Measurements from ENCODE around the gene ANXA2.

ANXA2 gene

DNA sequence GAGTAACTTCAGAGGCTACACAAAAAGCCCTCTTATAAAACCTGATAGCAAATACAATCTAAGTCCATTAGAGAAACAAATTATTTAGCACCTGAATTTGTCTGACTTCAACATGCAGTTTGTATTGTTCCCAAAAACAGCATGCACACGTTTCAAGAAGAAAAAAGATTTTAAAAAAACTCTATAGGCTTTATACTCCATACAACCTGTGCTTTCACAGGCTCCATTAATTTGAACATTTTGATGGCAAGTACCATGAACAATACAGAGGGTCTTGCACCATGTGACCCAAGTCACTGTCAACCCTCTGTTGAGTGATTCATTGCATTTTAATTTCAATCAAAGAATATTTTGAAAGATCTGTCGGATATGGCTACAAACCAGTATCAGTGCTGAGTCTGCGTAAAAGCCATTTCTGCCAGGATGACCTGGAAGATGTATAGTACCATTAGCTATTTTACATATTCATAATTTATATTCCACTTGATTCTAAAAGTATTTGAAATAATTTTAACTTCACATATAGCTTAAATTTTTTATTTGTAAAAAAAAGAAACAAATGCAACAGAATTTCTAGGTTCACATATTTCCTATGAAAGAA is 13.2 kb downstream of the ANXA2 start:
- no CpG with 5 or more reads among the region's 3 CpGs for WGBS, 2 donors (ENCODE audit: extremely low coverage in 2 of 2, insufficient read length in 2 of 2, insufficient replicate concordance in 1 of 2)
- H3K4me1 ChIP-seq (ENCODE audit: control insufficient read depth in 2 of 2, insufficient read depth in 1 of 2, low read depth in 1 of 2, low read length in 2 of 2), result peaks cover 5% of the 10 kb centered on the region in 2 donors

DNA sequence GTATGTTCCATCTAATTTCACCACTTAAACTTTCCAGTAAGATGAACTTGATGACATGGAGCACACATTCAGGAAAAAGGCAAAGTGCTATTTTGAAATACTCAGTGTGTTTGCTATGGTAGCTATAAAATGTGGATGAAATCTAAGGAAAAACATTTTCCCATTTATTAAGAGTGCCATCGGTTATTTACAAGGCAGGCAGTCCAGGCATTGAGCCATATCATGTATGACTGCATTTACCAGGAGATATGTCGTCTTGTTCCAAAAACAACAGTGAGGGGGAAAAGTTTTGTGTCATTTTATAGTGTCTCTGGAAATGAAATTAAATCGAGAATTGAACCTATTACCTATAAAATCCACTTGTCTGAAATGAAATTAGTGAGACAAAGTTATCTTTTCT is 13.7 kb downstream of the ANXA2 start:
- no peak overlapping the region for H2AFZ ChIP-seq (ENCODE audit: low read length)
- no peak overlapping the region for H3K4me2 ChIP-seq (ENCODE audit: insufficient read depth, low read length, poor library complexity, severe bottlenecking)
- H3K27ac ChIP-seq (replicated peaks; ENCODE audit: low read length), result no peak overlapping the region
- no peak overlapping the region for H3K14ac ChIP-seq (ENCODE audit: low read length)
- no peak overlapping the region for H4K91ac ChIP-seq (ENCODE audit: low read depth, low read length, poor library complexity)
- H3K4me3 ChIP-seq (ENCODE audit: low read length in 2 of 2), result no peak overlapping the region
- no peak for DNase-seq (ENCODE audit: low spot score)
- H3K36me3 ChIP-seq (replicated peaks in 1 of 2; ENCODE audit: control insufficient read depth in 2 of 2, insufficient read depth in 2 of 2, low read length in 2 of 2), result no peaks in the 10 kb centered on the region
- H3K9ac ChIP-seq (ENCODE audit: low read depth, low read length, poor library complexity), result no peak overlapping the region
- no peak overlapping the region for H3K23ac ChIP-seq (ENCODE audit: low read depth, low read length, poor library complexity)
- no peaks in the 10 kb centered on the region for H3K79me1 ChIP-seq (ENCODE audit: low read depth, low read length)
- no peak overlapping the region for H2AK5ac ChIP-seq (ENCODE audit: low read depth, low read length)
- H2BK5ac ChIP-seq (ENCODE audit: low read length), result no peak overlapping the region
- H4K8ac ChIP-seq (ENCODE audit: low read depth, low read length), result no peak overlapping the region
- WGBS, 2 donors (ENCODE audit: extremely low coverage in 2 of 2, insufficient read length in 2 of 2, insufficient replicate concordance in 1 of 2), result no CpG with 5 or more reads among the region's 3 CpGs
- peaks cover 8 to 9% of the 10 kb centered on the region in 2 donors for H3K4me1 ChIP-seq (ENCODE audit: control insufficient read depth in 2 of 2, insufficient read depth in 1 of 2, low read depth in 1 of 2, low read length in 2 of 2)
- H3K18ac ChIP-seq (ENCODE audit: low read length), result no peak overlapping the region
- H2BK15ac ChIP-seq (ENCODE audit: low read length), result no peak overlapping the region
- no peak overlapping the region for H2BK12ac ChIP-seq (ENCODE audit: low read length)
- no peaks in the 10 kb centered on the region for H3K9me3 ChIP-seq (replicated peaks in 1 of 2; ENCODE audit: control insufficient read depth in 2 of 2, insufficient read depth in 1 of 2, low read depth in 1 of 2, low read length in 2 of 2)
- no peak overlapping the region for H3K4ac ChIP-seq (ENCODE audit: low read length)
- H2BK120ac ChIP-seq (ENCODE audit: low read depth, low read length), result no peak overlapping the region
- peaks cover 0 to 2% (median 0%) of the 10 kb centered on the region in 3 experiments for H3K27me3 ChIP-seq (ENCODE audit: control insufficient read depth in 3 of 3, insufficient read depth in 3 of 3, low read depth in 1 of 3, low read length in 3 of 3)

More for the DNA sequence above, 13.2 kb downstream of the ANXA2 start:
- H2BK15ac ChIP-seq (ENCODE audit: low read length), result no peak overlapping the region
- no peak for DNase-seq (ENCODE audit: low spot score)
- H3K9ac ChIP-seq (ENCODE audit: low read depth, low read length, poor library complexity), result no peak overlapping the region
- H3K27ac ChIP-seq (replicated peaks; ENCODE audit: low read length), result no peak overlapping the region
- H4K91ac ChIP-seq (ENCODE audit: low read depth, low read length, poor library complexity), result no peak overlapping the region
- peaks cover 0 to 6% (median 0%) of the 10 kb centered on the region in 3 experiments for H3K27me3 ChIP-seq (ENCODE audit: control insufficient read depth in 3 of 3, insufficient read depth in 3 of 3, low read depth in 1 of 3, low read length in 3 of 3)
- H3K79me1 ChIP-seq (ENCODE audit: low read depth, low read length), result no peaks in the 10 kb centered on the region
- no peak overlapping the region for H2BK5ac ChIP-seq (ENCODE audit: low read length)
- H2BK120ac ChIP-seq (ENCODE audit: low read depth, low read length), result no peak overlapping the region
- H2AFZ ChIP-seq (ENCODE audit: low read length), result no peak overlapping the region
- H3K4me3 ChIP-seq (ENCODE audit: low read length in 2 of 2), result no peak overlapping the region
- H2BK12ac ChIP-seq (ENCODE audit: low read length), result no peak overlapping the region
- no peak overlapping the region for H3K18ac ChIP-seq (ENCODE audit: low read length)
- H4K8ac ChIP-seq (ENCODE audit: low read depth, low read length), result no peak overlapping the region
- H3K36me3 ChIP-seq (replicated peaks in 1 of 2; ENCODE audit: control insufficient read depth in 2 of 2, insufficient read depth in 2 of 2, low read length in 2 of 2), result no peaks in the 10 kb centered on the region
- no peak overlapping the region for H3K14ac ChIP-seq (ENCODE audit: low read length)
- no peak overlapping the region for H3K23ac ChIP-seq (ENCODE audit: low read depth, low read length, poor library complexity)
- H2AK5ac ChIP-seq (ENCODE audit: low read depth, low read length), result no peak overlapping the region
- no peak overlapping the region for H3K4me2 ChIP-seq (ENCODE audit: insufficient read depth, low read length, poor library complexity, severe bottlenecking)
- H3K9me3 ChIP-seq (replicated peaks in 1 of 2; ENCODE audit: control insufficient read depth in 2 of 2, insufficient read depth in 1 of 2, low read depth in 1 of 2, low read length in 2 of 2), result no peaks in the 10 kb centered on the region
- H3K4ac ChIP-seq (ENCODE audit: low read length), result no peak overlapping the region

DNA sequence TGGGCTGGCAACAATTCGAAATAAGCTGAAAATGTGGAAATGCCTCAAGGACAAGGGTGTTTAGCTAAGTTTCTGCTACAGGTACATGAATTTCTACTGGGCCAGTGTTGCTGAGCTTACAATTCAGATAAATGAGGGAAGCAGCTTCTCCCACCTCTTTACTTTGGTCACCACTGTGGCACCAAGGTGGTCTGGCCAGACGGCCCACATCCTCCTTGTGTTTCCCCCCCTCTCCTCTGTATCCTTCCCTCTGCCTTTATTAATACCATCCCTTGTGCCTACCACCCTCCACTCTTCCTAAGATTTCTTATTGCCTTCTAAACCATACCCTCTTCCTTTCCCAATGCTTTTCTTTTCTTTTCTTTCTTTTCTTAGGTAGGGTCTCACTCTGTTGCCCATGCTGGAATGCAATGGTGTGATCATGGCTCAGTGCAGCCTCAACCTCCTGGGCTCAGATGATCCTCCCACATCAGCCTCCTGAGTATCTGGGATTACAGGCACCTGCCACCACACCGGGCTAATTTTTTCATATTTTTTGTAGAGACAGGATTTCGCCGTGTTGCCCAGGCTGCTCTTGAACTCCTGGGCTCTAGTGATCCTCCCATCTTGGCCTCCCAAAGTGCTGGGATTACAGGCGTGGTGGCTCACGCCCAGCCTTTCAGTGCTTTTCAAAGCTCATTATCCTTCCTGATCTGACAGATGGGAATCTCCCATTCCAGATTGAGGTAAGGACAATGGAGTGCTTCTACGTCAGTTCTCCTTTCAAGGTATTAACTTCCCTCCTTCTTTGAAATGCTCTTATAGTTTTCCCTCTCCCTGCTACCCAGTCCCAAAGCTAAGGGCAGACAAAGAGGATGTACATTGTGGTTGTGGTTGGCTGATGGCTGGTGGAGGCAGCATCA is 14.8 kb downstream of the ANXA2 start:
- no peak overlapping the region for H3K14ac ChIP-seq (ENCODE audit: low read length)
- no peak overlapping the region for H4K8ac ChIP-seq (ENCODE audit: low read depth, low read length)

DNA sequence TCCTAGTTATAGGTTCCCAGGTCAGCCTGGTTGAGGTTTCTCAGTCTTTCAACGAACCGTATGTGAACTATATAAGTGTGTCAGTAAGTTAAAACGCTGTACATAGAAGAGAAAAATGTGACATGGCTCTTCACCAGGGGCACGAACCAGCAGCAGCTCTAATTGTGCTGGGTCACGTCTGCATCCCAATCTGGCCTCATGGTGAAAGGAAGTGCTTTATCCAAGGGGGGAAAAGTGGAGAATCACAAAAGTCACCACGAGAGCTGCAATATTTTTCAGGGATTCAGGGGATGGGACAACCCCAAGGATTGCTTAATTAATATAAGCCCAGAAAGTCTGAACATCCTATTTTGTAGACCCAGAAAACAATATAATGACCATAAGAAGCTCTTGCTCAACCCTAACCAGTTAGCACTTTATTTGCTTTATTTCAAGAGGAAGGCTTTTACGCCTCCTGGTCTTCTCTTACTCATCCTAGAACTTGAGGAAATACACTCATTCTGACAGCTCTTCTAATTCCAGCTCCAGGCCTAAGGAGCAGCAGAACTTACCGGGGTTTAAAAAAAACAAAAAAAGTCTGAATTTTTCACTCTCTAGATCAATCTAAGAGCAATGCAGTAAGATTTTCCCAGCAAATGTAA is 16.5 kb downstream of the ANXA2 start:
- no peak overlapping the region for H2BK15ac ChIP-seq (ENCODE audit: low read length)
- no peak overlapping the region for H3K23ac ChIP-seq (ENCODE audit: low read depth, low read length, poor library complexity)
- no peak overlapping the region for H2BK12ac ChIP-seq (ENCODE audit: low read length)
- peaks cover 0 to 2% (median 0%) of the 10 kb centered on the region in 3 experiments for H3K27me3 ChIP-seq (ENCODE audit: control insufficient read depth in 3 of 3, insufficient read depth in 3 of 3, low read depth in 1 of 3, low read length in 3 of 3)
- H2BK5ac ChIP-seq (ENCODE audit: low read length), result no peak overlapping the region
- H3K9me3 ChIP-seq (replicated peaks in 1 of 2; ENCODE audit: control insufficient read depth in 2 of 2, insufficient read depth in 1 of 2, low read depth in 1 of 2, low read length in 2 of 2), result no peaks in the 10 kb centered on the region
- H3K9ac ChIP-seq (ENCODE audit: low read depth, low read length, poor library complexity), result no peak overlapping the region
- no peak overlapping the region for H3K14ac ChIP-seq (ENCODE audit: low read length)
- no peaks in the 10 kb centered on the region for H3K79me1 ChIP-seq (ENCODE audit: low read depth, low read length)
- H2BK120ac ChIP-seq (ENCODE audit: low read depth, low read length), result no peak overlapping the region
- H2AK5ac ChIP-seq (ENCODE audit: low read depth, low read length), result no peak overlapping the region
- no peak overlapping the region for H2AFZ ChIP-seq (ENCODE audit: low read length)
- no peak for DNase-seq (ENCODE audit: low spot score)
- H3K4me3 ChIP-seq (ENCODE audit: low read length in 2 of 2), result no peak overlapping the region
- WGBS, 2 donors (ENCODE audit: extremely low coverage in 2 of 2, insufficient read length in 2 of 2, insufficient replicate concordance in 1 of 2), result no CpG with 5 or more reads among the region's 8 CpGs
- no peak overlapping the region for H4K8ac ChIP-seq (ENCODE audit: low read depth, low read length)
- H3K27ac ChIP-seq (replicated peaks; ENCODE audit: low read length), result no peak overlapping the region
- H3K36me3 ChIP-seq (replicated peaks in 1 of 2; ENCODE audit: control insufficient read depth in 2 of 2, insufficient read depth in 2 of 2, low read length in 2 of 2), result no peaks in the 10 kb centered on the region
- peaks cover 9 to 14% of the 10 kb centered on the region in 2 donors for H3K4me1 ChIP-seq (ENCODE audit: control insufficient read depth in 2 of 2, insufficient read depth in 1 of 2, low read depth in 1 of 2, low read length in 2 of 2)
- H4K91ac ChIP-seq (ENCODE audit: low read depth, low read length, poor library complexity), result no peak overlapping the region
- no peak overlapping the region for H3K18ac ChIP-seq (ENCODE audit: low read length)
- no peak overlapping the region for H3K4me2 ChIP-seq (ENCODE audit: insufficient read depth, low read length, poor library complexity, severe bottlenecking)
- no peak overlapping the region for H3K4ac ChIP-seq (ENCODE audit: low read length)

More for the DNA sequence above, 14.8 kb downstream of the ANXA2 start:
- no peak overlapping the region for H3K18ac ChIP-seq (ENCODE audit: low read length)
- H3K79me1 ChIP-seq (ENCODE audit: low read depth, low read length), result no peaks in the 10 kb centered on the region
- no peaks in the 10 kb centered on the region for H3K36me3 ChIP-seq (replicated peaks in 1 of 2; ENCODE audit: control insufficient read depth in 2 of 2, insufficient read depth in 2 of 2, low read length in 2 of 2)
- no peak overlapping the region for H4K91ac ChIP-seq (ENCODE audit: low read depth, low read length, poor library complexity)
- H2AK5ac ChIP-seq (ENCODE audit: low read depth, low read length), result no peak overlapping the region
- H3K4me1 ChIP-seq (ENCODE audit: control insufficient read depth in 2 of 2, insufficient read depth in 1 of 2, low read depth in 1 of 2, low read length in 2 of 2), result peaks cover 8 to 9% of the 10 kb centered on the region in 2 donors
- H2BK15ac ChIP-seq (ENCODE audit: low read length), result no peak overlapping the region
- H3K27ac ChIP-seq (replicated peaks; ENCODE audit: low read length), result no peak overlapping the region
- H3K9me3 ChIP-seq (replicated peaks in 1 of 2; ENCODE audit: control insufficient read depth in 2 of 2, insufficient read depth in 1 of 2, low read depth in 1 of 2, low read length in 2 of 2), result no peaks in the 10 kb centered on the region
- H3K9ac ChIP-seq (ENCODE audit: low read depth, low read length, poor library complexity), result no peak overlapping the region
- H2BK5ac ChIP-seq (ENCODE audit: low read length), result no peak overlapping the region
- H2BK12ac ChIP-seq (ENCODE audit: low read length), result no peak overlapping the region
- no peak overlapping the region for H3K4me3 ChIP-seq (ENCODE audit: low read length in 2 of 2)
- no peak overlapping the region for H3K23ac ChIP-seq (ENCODE audit: low read depth, low read length, poor library complexity)
- no peak overlapping the region for H2BK120ac ChIP-seq (ENCODE audit: low read depth, low read length)
- WGBS, 2 donors (ENCODE audit: extremely low coverage in 2 of 2, insufficient read length in 2 of 2, insufficient replicate concordance in 1 of 2), result no CpG with 5 or more reads among the region's 8 CpGs
- H3K27me3 ChIP-seq (ENCODE audit: control insufficient read depth in 3 of 3, insufficient read depth in 3 of 3, low read depth in 1 of 3, low read length in 3 of 3), result peaks cover 0 to 2% (median 0%) of the 10 kb centered on the region in 3 experiments
- H3K4me2 ChIP-seq (ENCODE audit: insufficient read depth, low read length, poor library complexity, severe bottlenecking), result no peak overlapping the region
- no peak for DNase-seq (ENCODE audit: low spot score)
- H3K4ac ChIP-seq (ENCODE audit: low read length), result no peak overlapping the region
- no peak overlapping the region for H2AFZ ChIP-seq (ENCODE audit: low read length)

Measured in neuronal stem cell (in vitro differentiated cells).